Pancreas (tissue), 10 donors: ENCODE measurements around the gene FANCG. TPM values are rescaled to one million over a fixed set of nuclear protein-coding genes. Genes with fewer than 3 reads are reported as not detected.

Experiments
- ATAC-seq, 4 donors: fragments of 200-7000 bp; cut with Tn5 transposase; one replicate each; pipeline versions ENCODE4 v1.8.0 to v1.9.1; 2020; ENCODE audit warnings: mild to moderate bottlenecking in 4 of 4, moderate library complexity in 4 of 4
- DNase-seq, 6 donors: peaks; one replicate each; pipeline ENCODE4 v3.0.0-alpha.2; 2020
- FAIRE-seq: peaks from 2 replicates; lab custom pipeline; 2012; peaks lifted over from hg19 to GRCh38; lab: Jason Lieb, UNC
- H3K27ac ChIP-seq, 4 donors: fragments of 200-600 bp; sonication (generic); 1 replicate in 3 of 4; 2 replicates in 1 of 4; pipeline versions ENCODE4 v1.5.0 to v1.8.0; 2020
- H3K27me3 ChIP-seq, 4 donors: fragments of 200-600 bp; one replicate each; pipeline ENCODE4 v1.8.0; 2021
- H3K36me3 ChIP-seq, 3 donors: fragments of 200-600 bp; sonication (generic) in 1 of 3; one replicate each; pipeline versions ENCODE4 v1.5.0 to v1.8.0; 2020 to 2021
- H3K4me1 ChIP-seq, 3 donors: fragments of 200-600 bp; one replicate each; pipeline ENCODE4 v1.8.0; 2021
- H3K4me3 ChIP-seq, 4 donors: fragments of 200-600 bp; sonication (generic) in 2 of 4; one replicate each; pipeline versions ENCODE4 v1.5.0 to v1.8.0; 2020 to 2021
- H3K9me3 ChIP-seq, 4 donors: fragments of 200-600 bp; one replicate each; pipeline ENCODE4 v1.8.0; 2021
- WGBS, 2 donors: extraction: QIAGEN DNeasy Blood & Tissue Kit; methylation state at CpG; one replicate each; pipeline ENCODE4 v1.1.7; 2013; 5-methylcytosine and 5-hydroxymethylcytosine counted together
- intact Hi-C, 3 donors: fragments of 100-400 bp; cut with DNase I; formaldehyde crosslinking; loops; one replicate each; pipeline versions ENCODE4 v1.11.1 to v1.14.2; 2022
- polyA plus RNA-seq, 2 donors: library from polyadenylated mRNA; stranded (reverse); fragments of 200-250 nt; gene quantifications; one replicate each; pipeline ENCODE4 v1.2.3, GENCODE V29; 2013
- total RNA-seq, 6 donors: library from RNA; stranded (reverse); fragmentation: NEBNext Ultra II Directional in 4 of 6; extraction: Animal tissue kit (Norgen Biotek cat#: 25700) in 4 of 6; gene quantifications; one replicate each; pipeline versions ENCODE4 v1.2.1 to v1.2.4, GENCODE V29; 2021 to 2023
- TF ChIP-seq, protein P1 (sequence below), 4 donors: fragments of 200-600 bp; sonication (generic) in 3 of 4; IDR thresholded peaks; one replicate each; pipeline versions ENCODE4 v1.5.0 to v1.8.0; 2021; ENCODE audit warnings: antibody characterized with exemption in 4 of 4
- donor health status: healthy with polysubstance abuse.
- donor health status: DM: no; HTN: no; CAD: no; lungs with moderate emphysema.
- donor health status: DM: no; HTN: no; CAD: no.
- donor health status: control.
- donor health status: control.
- donor health status: Bipolar disorder and iron deficiency.
- donor health status: DM: yes; HTN: yes; CAD: no.
- donor health status: DM: no; HTN: no; CAD: no.
- donor health status: DM: no; HTN: no; CAD: no.
- donor health status: DM: yes; HTN: yes; CAD: no.

FANCG gene
- total and polyA plus RNA-seq, 8 donors = 7.5 to 31.1 (median 12.5) TPM

DNA sequence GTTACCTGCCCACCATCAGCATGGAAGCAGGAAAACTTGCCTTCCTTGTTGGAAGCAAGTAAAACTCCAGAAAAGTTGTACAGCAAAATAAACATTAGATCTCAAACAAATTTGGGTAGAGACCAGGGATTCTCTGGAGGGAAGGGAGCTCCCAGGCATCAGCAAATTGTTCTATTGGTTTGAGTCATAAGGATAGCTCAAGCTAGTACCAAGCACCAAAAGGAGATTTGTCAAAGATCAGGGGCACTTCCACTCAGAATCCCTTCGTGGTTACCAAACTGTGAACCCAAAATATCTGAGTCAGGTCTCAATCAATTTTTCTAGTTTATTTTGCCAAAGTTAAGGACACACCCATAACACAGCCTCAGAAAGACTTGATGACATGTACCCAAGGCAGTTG lies 52.4 kb downstream of the FANCG start:
- H3K9me3 ChIP-seq = no peaks in the 10 kb centered on the region
- DNase-seq (no peak), ATAC-seq (no peak), FAIRE-seq (no peak)
- intact Hi-C loops = no loop called here
- WGBS, 2 donors = 60% methylated on average over 1 of the region's 1 CpG
- no peaks in the 10 kb centered on the region for H3K4me1 ChIP-seq
- H3K27me3 ChIP-seq = no peaks in the 10 kb centered on the region
- no peaks in the 10 kb centered on the region for H3K36me3 ChIP-seq
- TF ChIP-seq, protein P1, sequence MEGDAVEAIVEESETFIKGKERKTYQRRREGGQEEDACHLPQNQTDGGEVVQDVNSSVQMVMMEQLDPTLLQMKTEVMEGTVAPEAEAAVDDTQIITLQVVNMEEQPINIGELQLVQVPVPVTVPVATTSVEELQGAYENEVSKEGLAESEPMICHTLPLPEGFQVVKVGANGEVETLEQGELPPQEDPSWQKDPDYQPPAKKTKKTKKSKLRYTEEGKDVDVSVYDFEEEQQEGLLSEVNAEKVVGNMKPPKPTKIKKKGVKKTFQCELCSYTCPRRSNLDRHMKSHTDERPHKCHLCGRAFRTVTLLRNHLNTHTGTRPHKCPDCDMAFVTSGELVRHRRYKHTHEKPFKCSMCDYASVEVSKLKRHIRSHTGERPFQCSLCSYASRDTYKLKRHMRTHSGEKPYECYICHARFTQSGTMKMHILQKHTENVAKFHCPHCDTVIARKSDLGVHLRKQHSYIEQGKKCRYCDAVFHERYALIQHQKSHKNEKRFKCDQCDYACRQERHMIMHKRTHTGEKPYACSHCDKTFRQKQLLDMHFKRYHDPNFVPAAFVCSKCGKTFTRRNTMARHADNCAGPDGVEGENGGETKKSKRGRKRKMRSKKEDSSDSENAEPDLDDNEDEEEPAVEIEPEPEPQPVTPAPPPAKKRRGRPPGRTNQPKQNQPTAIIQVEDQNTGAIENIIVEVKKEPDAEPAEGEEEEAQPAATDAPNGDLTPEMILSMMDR (IDR thresholded peaks at IDR 0.05) = no peak
- no peak overlapping the region for H3K27ac ChIP-seq
- no peak overlapping the region for H3K4me3 ChIP-seq

DNA sequence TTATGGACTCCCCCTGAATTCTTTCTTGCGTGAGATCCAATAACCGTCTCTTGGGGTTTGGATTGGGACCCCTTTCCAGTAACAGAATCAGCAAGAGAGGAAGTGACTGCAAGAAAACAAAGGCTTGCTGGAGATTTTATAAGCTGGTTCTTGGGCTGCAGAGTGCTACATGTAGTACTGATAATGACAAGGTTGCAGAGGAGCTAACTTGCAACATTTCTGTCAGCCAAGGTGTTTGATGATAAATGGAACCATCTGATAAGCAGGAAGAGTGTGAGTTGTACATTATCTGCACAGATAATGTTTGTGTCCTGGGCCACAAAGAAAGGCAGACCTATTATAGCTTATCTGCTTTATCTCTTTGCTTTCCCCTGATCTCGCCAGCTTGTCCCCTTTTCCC lies 53.1 kb downstream of the FANCG start:
- H3K4me1 ChIP-seq = no peaks in the 10 kb centered on the region
- DNase-seq (no peak), FAIRE-seq (no peak), ATAC-seq (no peak)
- H3K9me3 ChIP-seq = no peaks in the 10 kb centered on the region
- no peaks in the 10 kb centered on the region for H3K27me3 ChIP-seq
- no peak overlapping the region for H3K27ac ChIP-seq
- WGBS, 2 donors = 88 to 92% methylated on average over 3 of the region's 3 CpGs
- TF ChIP-seq, protein P1 (IDR thresholded peaks at IDR 0.05) = no peak
- no peak overlapping the region for H3K4me3 ChIP-seq
- intact Hi-C loops = no loop called here
- H3K36me3 ChIP-seq = peaks cover 0 to 3% (median 0%) of the 10 kb centered on the region in 3 donors

Other genes starting within 250 kb of the FANCG start
- under 1 TPM; 0.03 to 0.32 (median 0.12) TPM for gene PHF24, start 121.7 kb downstream of the FANCG start, total RNA-seq
- under 1 TPM; 0.05 to 0.11 TPM for gene PHF24, start 121.7 kb downstream of the FANCG start, polyA plus RNA-seq
- 1 to 10 TPM in 5 of 6 donors, under 1 TPM in 1; 0.97 to 2.9 (median 1.7) TPM for gene DNAJB5, start 90.2 kb downstream of the FANCG start, total RNA-seq
- 1 to 10 TPM; 4.0 to 4.7 TPM for gene DNAJB5, start 90.2 kb downstream of the FANCG start, polyA plus RNA-seq
- 100 to 1,000 TPM in 1 of 6 donors, 10 to 100 TPM in 5; 44.5 to 104 (median 66.7) TPM for gene VCP, start 7.3 kb downstream of the FANCG start, total RNA-seq
- gene VCP, start 7.3 kb downstream of the FANCG start, polyA plus RNA-seq = 10 to 100 TPM; 32.5 to 58.3 TPM
- 10 to 100 TPM; 14.2 to 19.8 (median 16.4) TPM for gene PIGO, start 16.6 kb upstream of the FANCG start, total RNA-seq
- gene PIGO, start 16.6 kb upstream of the FANCG start, polyA plus RNA-seq = 10 to 100 TPM; 20.0 to 26.1 TPM
- 10 to 100 TPM; 33.4 to 50.5 (median 45.1) TPM for gene STOML2, start 23.2 kb upstream of the FANCG start, total RNA-seq
- gene STOML2, start 23.2 kb upstream of the FANCG start, polyA plus RNA-seq = 10 to 100 TPM; 31.2 to 57.6 TPM
- 1 to 10 TPM; 2.5 to 7.5 (median 3.7) TPM for gene ATOSB, start 35.9 kb upstream of the FANCG start, total RNA-seq
- gene ATOSB, start 35.9 kb upstream of the FANCG start, polyA plus RNA-seq = 1 to 10 TPM; 7.6 to 7.8 TPM
- gene UNC13B, start 82.1 kb upstream of the FANCG start, total RNA-seq = 10 to 100 TPM; 23.7 to 33.8 (median 27.1) TPM
- gene UNC13B, start 82.1 kb upstream of the FANCG start, polyA plus RNA-seq = 10 to 100 TPM; 13.3 to 20.8 TPM